GDM1 (cell line): Measurements from ENCODE around the gene LRP3.
"Not testable (repeated sequence)": the region's sequence is repeated elsewhere in the genome, so short reads cannot be mapped to it uniquely, and the experiment has no call there.

ENCODE experiments used
- DNase-seq: peaks from one replicate; lab custom pipeline; 2025; lab: John Stamatoyannopoulos, UW

Gene LRP3

GRCh38 chr19:33193865-33194362 lies at the start of gene LRP3:
LRP3 (plus strand) TSS chr19:33194330; CDS start chr19:33194786, 456 bp downstream.
- DNase-seq = peak; percentile 14

- DNase-seq = no peak
These were observed 47.9 kb upstream of the LRP3 start for GRCh38 chr19:33146209-33146608.

- DNase-seq = no peak
These were observed 46.6 kb upstream of the LRP3 start for GRCh38 chr19:33147538-33147937.

GRCh38 chr19:33150852-33151518 lies 43.1 kb upstream of the LRP3 start:
- DNase-seq = no peak

- no peak for DNase-seq
These were observed 42.0 kb upstream of the LRP3 start for GRCh38 chr19:33152176-33152575.

- DNase-seq = not testable (repeated sequence)
These were observed 41.5 kb upstream of the LRP3 start for GRCh38 chr19:33152625-33153024.

- DNase-seq = not testable (repeated sequence)
These were observed 39.8 kb upstream of the LRP3 start for GRCh38 chr19:33154313-33154712.

GRCh38 chr19:33156334-33156733 lies 37.8 kb upstream of the LRP3 start:
- no peak for DNase-seq

GRCh38 chr19:33157906-33158305 lies 36.2 kb upstream of the LRP3 start:
- peak; percentile 58 for DNase-seq

GRCh38 chr19:33158365-33158764 lies 35.8 kb upstream of the LRP3 start:
- DNase-seq = no peak

- DNase-seq = no peak
These were observed 35.0 kb upstream of the LRP3 start for GRCh38 chr19:33159149-33159548.

- DNase-seq = no peak
These were observed 34.2 kb upstream of the LRP3 start for GRCh38 chr19:33159893-33160292.

- no peak for DNase-seq
These were observed 32.9 kb upstream of the LRP3 start for GRCh38 chr19:33161201-33161600.

GRCh38 chr19:33163481-33163880 lies 30.6 kb upstream of the LRP3 start:
- DNase-seq = no peak

GRCh38 chr19:33166037-33166436 lies 28.1 kb upstream of the LRP3 start:
- not testable (repeated sequence) for DNase-seq

- DNase-seq = no peak
These were observed 26.7 kb upstream of the LRP3 start for GRCh38 chr19:33167438-33167837.

- DNase-seq = no peak
These were observed 25.6 kb upstream of the LRP3 start for GRCh38 chr19:33168528-33168927.

- DNase-seq = no peak
These were observed 22.8 kb upstream of the LRP3 start for GRCh38 chr19:33171222-33171795.

GRCh38 chr19:33171916-33172359 lies 22.2 kb upstream of the LRP3 start:
- DNase-seq = no peak

- no peak for DNase-seq
These were observed 19.9 kb upstream of the LRP3 start for GRCh38 chr19:33174186-33174585.

GRCh38 chr19:33175156-33175782 lies 18.9 kb upstream of the LRP3 start:
- no peak for DNase-seq

GRCh38 chr19:33175886-33176669 lies 18.1 kb upstream of the LRP3 start:
- DNase-seq = no peak
